SK-N-SH treated with all-trans-retinoic acid at 6 μM for 48 hours (cell line): Measurements from ENCODE around the gene ARAP1.

Experiments
- ATAC-seq: fragments of 200-7000 bp; cut with Tn5 transposase; 3 replicates; pipeline ENCODE4 v1.9.1; 2020; ENCODE audit warnings: mild to moderate bottlenecking, moderate library complexity
- ARNTL ChIP-seq: fragments of 450-650 bp; formaldehyde crosslinking; IDR thresholded peaks from 2 replicates; pipeline ENCODE4 v1.5.0; 2020; ENCODE audit warnings: low read depth, mild to moderate bottlenecking, moderate library complexity, borderline replicate concordance
- BACH2 ChIP-seq: fragments of 250-450 bp; sonication (Bioruptor Pico); IDR thresholded peaks from 2 replicates; pipeline ENCODE4 v1.9.0; 2021; ENCODE audit warnings: mild to moderate bottlenecking, borderline replicate concordance
- CREB5 ChIP-seq: fragments of 250-450 bp; sonication (Bioruptor Pico); IDR thresholded peaks from 2 replicates; pipeline ENCODE4 v1.5.1; 2020; ENCODE audit warnings: low read depth, mild to moderate bottlenecking, moderate library complexity
- CSRNP3 ChIP-seq: fragments of 250-450 bp; sonication (Bioruptor Pico); IDR thresholded peaks from 2 replicates; pipeline ENCODE4 v1.5.1; 2021; ENCODE audit warnings: mild to moderate bottlenecking, moderate library complexity
- ESRRG ChIP-seq: fragments of 250-450 bp; sonication (Bioruptor Pico); IDR thresholded peaks from 2 replicates; pipeline ENCODE4 v1.6.1; 2021; ENCODE audit warnings: mild to moderate bottlenecking
- GLIS3 ChIP-seq: fragments of 250-450 bp; sonication (Bioruptor Pico); IDR thresholded peaks from 2 replicates; pipeline ENCODE4 v1.5.0; 2020; ENCODE audit warnings: mild to moderate bottlenecking, moderate library complexity
- ISL1 ChIP-seq: fragments of 250-450 bp; sonication (Bioruptor Pico); IDR thresholded peaks from 2 replicates; pipeline ENCODE4 v2.1.2; 2022; ENCODE audit warnings: mild to moderate bottlenecking, moderate library complexity
- OSR1 ChIP-seq: fragments of 250-450 bp; sonication (Bioruptor Pico); IDR thresholded peaks from 2 replicates; pipeline ENCODE4 v1.8.0; 2022; ENCODE audit warnings: moderate library complexity, mild to moderate bottlenecking, inconsistent platforms
- PATZ1 ChIP-seq: fragments of 250-450 bp; sonication (Bioruptor Pico); IDR thresholded peaks from 2 replicates; pipeline ENCODE4 v1.8.0; 2020; ENCODE audit warnings: mild to moderate bottlenecking, moderate library complexity, borderline replicate concordance
- POU6F1 ChIP-seq: fragments of 250-450 bp; sonication (Bioruptor Pico); IDR thresholded peaks from 2 replicates; pipeline ENCODE4 v1.8.0; 2021; ENCODE audit warnings: low read depth, mild to moderate bottlenecking, moderate library complexity, borderline replicate concordance
- PPARA ChIP-seq: fragments of 250-450 bp; sonication (Bioruptor Pico); IDR thresholded peaks from 2 replicates; pipeline ENCODE4 v1.5.0; 2020; ENCODE audit warnings: mild to moderate bottlenecking, borderline replicate concordance
- RARB ChIP-seq: fragments of 250-450 bp; sonication (Bioruptor Pico); IDR thresholded peaks from 2 replicates; pipeline ENCODE4 v1.8.0; 2021; ENCODE audit warnings: mild to moderate bottlenecking, moderate library complexity
- SNAI2 ChIP-seq: fragments of 250-450 bp; sonication (Bioruptor Pico); IDR thresholded peaks from 2 replicates; pipeline ENCODE4 v1.5.0; 2020; ENCODE audit warnings: mild to moderate bottlenecking, moderate library complexity
- TCF4 ChIP-seq: fragments of 250-450 bp; sonication (Bioruptor Pico); IDR thresholded peaks from 2 replicates; pipeline ENCODE4 v1.8.0; 2021; ENCODE audit warnings: mild to moderate bottlenecking, moderate library complexity, borderline replicate concordance
- TOX ChIP-seq: fragments of 250-450 bp; sonication (Bioruptor Pico); IDR thresholded peaks from 2 replicates; pipeline ENCODE4 v1.8.0; 2021; ENCODE audit warnings: mild to moderate bottlenecking, moderate library complexity, borderline replicate concordance
- TSHZ2 ChIP-seq: fragments of 250-450 bp; sonication (Bioruptor Pico); IDR thresholded peaks from 2 replicates; pipeline ENCODE4 v1.5.0; 2020; ENCODE audit warnings: mild to moderate bottlenecking, moderate library complexity
- ZC3H10 ChIP-seq: fragments of 250-450 bp; sonication (Bioruptor Pico); IDR thresholded peaks from 2 replicates; pipeline ENCODE4 v1.5.1; 2021; ENCODE audit warnings: mild to moderate bottlenecking, moderate library complexity
- ZFP3 ChIP-seq: fragments of 250-450 bp; sonication (Bioruptor Pico); IDR thresholded peaks from 2 replicates; pipeline ENCODE4 v1.5.0; 2020; ENCODE audit warnings: mild to moderate bottlenecking, moderate library complexity
- ZFP30 ChIP-seq: fragments of 450-650 bp; formaldehyde crosslinking; IDR thresholded peaks from 2 replicates; pipeline ENCODE4 v1.5.0; 2022; ENCODE audit warnings: mild to moderate bottlenecking, moderate library complexity
- ZNF565 ChIP-seq: fragments of 450-650 bp; formaldehyde crosslinking; conservative IDR thresholded peaks from 2 replicates; pipeline ENCODE4 v1.5.0; 2020; ENCODE audit warnings: low read depth, mild to moderate bottlenecking, moderate library complexity
- ZNF70 ChIP-seq: fragments of 450-650 bp; formaldehyde crosslinking; IDR thresholded peaks from 2 replicates; pipeline ENCODE4 v1.5.0; 2020; ENCODE audit warnings: mild to moderate bottlenecking, moderate library complexity
- ZNF8 ChIP-seq: fragments of 450-650 bp; formaldehyde crosslinking; IDR thresholded peaks from 2 replicates; pipeline ENCODE4 v1.5.0; 2020; ENCODE audit warnings: mild to moderate bottlenecking, moderate library complexity

ARAP1 gene

GRCh38 chr11:72745925-72746550 is 6.2 kb downstream of the ARAP1 start:
- no peak for TF ChIP-seq PATZ1 (CRISPR knock-in tag)
- TF ChIP-seq ZNF565 (CRISPR knock-in tag): no peak
- no peak for TF ChIP-seq TOX (CRISPR knock-in tag)
- no peak for TF ChIP-seq PPARA (CRISPR knock-in tag)
- TF ChIP-seq TSHZ2 (CRISPR knock-in tag): no peak
- TF ChIP-seq ZFP30 (CRISPR knock-in tag): no peak
- TF ChIP-seq OSR1: no peak
- no peak for TF ChIP-seq TCF4
- TF ChIP-seq ARNTL: no peak
- no peak for TF ChIP-seq SNAI2
- no peak for TF ChIP-seq ESRRG (CRISPR knock-in tag)
- no peak for TF ChIP-seq ISL1 (CRISPR knock-in tag)
- TF ChIP-seq GLIS3 (CRISPR knock-in tag): no peak
- TF ChIP-seq ZNF8 (CRISPR knock-in tag): no peak
- ATAC-seq: peak; percentile 22; the same call in 1 of the 3 replicates

GRCh38 chr11:72745511-72745910 is 6.7 kb downstream of the ARAP1 start:
- ATAC-seq: no peak
- no peak for TF ChIP-seq ARNTL
- no peak for TF ChIP-seq TCF4
- no peak for TF ChIP-seq ZC3H10 (CRISPR knock-in tag)
- TF ChIP-seq CREB5 (CRISPR knock-in tag): no peak
- TF ChIP-seq ISL1 (CRISPR knock-in tag): no peak
- no peak for TF ChIP-seq ZFP30 (CRISPR knock-in tag)
- TF ChIP-seq ZNF70 (CRISPR knock-in tag): no peak
- no peak for TF ChIP-seq GLIS3 (CRISPR knock-in tag)
- no peak for TF ChIP-seq CSRNP3 (CRISPR knock-in tag)
- no peak for TF ChIP-seq RARB (CRISPR knock-in tag)
- TF ChIP-seq POU6F1 (CRISPR knock-in tag): no peak
- TF ChIP-seq ZFP3: no peak
- no peak for TF ChIP-seq ZNF8 (CRISPR knock-in tag)
- TF ChIP-seq BACH2 (CRISPR knock-in tag): no peak
- no peak for TF ChIP-seq SNAI2

GRCh38 chr11:72744474-72744873 is 7.7 kb downstream of the ARAP1 start:
- no peak for ATAC-seq
- TF ChIP-seq CREB5 (CRISPR knock-in tag): no peak
- TF ChIP-seq BACH2 (CRISPR knock-in tag): no peak
- no peak for TF ChIP-seq POU6F1 (CRISPR knock-in tag)
- no peak for TF ChIP-seq PPARA (CRISPR knock-in tag)
- no peak for TF ChIP-seq ZNF565 (CRISPR knock-in tag)
- TF ChIP-seq OSR1: no peak
- TF ChIP-seq TSHZ2 (CRISPR knock-in tag): no peak
